Measurements from ENCODE around the gene CD274.

DNA sequence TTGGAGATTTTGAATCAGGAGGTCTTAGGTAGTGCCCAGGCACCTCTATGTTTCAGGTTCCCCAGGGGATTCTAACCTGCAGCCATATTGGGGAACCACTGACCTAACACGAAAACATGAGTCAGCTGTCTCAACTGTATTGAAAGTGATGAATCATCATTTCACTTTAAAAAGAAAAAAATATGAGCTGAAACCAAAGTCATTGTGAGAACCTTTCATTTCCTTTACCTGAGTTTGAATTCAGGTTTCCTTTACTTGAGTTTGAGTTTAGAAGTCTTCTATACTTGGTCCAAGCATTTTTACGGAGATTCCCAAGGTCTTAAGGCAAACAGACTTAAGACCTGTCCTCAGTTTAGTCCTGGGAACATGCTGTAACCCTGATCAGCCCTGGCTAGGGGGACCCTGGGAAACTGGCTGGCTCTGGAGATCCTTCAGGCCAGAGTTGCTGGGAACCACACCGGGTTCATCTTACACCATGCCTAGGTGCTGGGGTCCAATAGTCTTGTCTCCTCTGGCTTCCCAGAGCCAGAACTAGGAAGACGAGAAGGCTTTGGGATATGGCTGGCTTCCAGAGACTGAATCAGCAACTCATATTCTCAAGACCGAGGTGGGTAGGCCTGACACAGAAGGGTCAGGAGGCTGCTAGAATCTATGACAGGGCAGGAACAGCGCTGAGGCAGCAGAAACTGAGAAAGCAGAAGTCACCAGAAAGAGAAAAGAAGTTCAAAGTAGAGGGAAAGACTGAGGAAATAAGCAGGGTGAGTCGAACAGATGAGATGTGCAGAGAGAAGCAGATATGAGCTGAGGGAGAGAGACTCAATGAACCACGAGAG, 43.6 kb downstream of the CD274 start:
- TF ChIP-seq POLR2AphosphoS5 (IDR thresholded peaks at IDR 0.05; ENCODE audit: low read depth) (no peak), CTCF (conservative IDR thresholded peaks at IDR 0.05; ENCODE audit: low read depth in 2 of 2) (no peak), REST (IDR thresholded peaks at IDR 0.05; ENCODE audit: unreplicated experiment) (no peak), EZH2 (IDR thresholded peaks at IDR 0.05; ENCODE audit: low read depth, unreplicated experiment) (no peak), CREB1 (CRISPR knock-in tag; IDR thresholded peaks at IDR 0.05; ENCODE audit: low read depth) (no peak)
- TF ChIP-seq, protein P1, sequence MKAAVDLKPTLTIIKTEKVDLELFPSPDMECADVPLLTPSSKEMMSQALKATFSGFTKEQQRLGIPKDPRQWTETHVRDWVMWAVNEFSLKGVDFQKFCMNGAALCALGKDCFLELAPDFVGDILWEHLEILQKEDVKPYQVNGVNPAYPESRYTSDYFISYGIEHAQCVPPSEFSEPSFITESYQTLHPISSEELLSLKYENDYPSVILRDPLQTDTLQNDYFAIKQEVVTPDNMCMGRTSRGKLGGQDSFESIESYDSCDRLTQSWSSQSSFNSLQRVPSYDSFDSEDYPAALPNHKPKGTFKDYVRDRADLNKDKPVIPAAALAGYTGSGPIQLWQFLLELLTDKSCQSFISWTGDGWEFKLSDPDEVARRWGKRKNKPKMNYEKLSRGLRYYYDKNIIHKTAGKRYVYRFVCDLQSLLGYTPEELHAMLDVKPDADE (IDR thresholded peaks at IDR 0.05) = no peak
